Peyer's patch (tissue), 4 donors: ENCODE data around the gene SIRT1. TPM values are rescaled to one million over a fixed set of nuclear protein-coding genes. Genes with fewer than 3 reads are reported as not detected.
"Not testable (repeated sequence)": the region's sequence is repeated elsewhere in the genome, so short reads cannot be mapped to it uniquely, and the experiment has no call there.

Source experiments
- DNase-seq, 3 donors: peaks; one replicate each; pipeline ENCODE4 v3.0.0-alpha.2; 2017 to 2019
- H3K27ac ChIP-seq, 4 donors: fragments of 200-600 bp; sonication (generic); one replicate each; pipeline ENCODE4 v1.5.1; 2016 to 2019
- H3K27me3 ChIP-seq, 2 donors: fragments of 200-600 bp; sonication (generic); one replicate each; pipeline ENCODE4 v1.5.1; 2019
- H3K36me3 ChIP-seq, 3 donors: fragments of 200-600 bp; sonication (generic); one replicate each; pipeline ENCODE4 v1.5.1; 2016 to 2019
- H3K4me1 ChIP-seq, 4 donors: fragments of 200-600 bp; sonication (generic); one replicate each; pipeline ENCODE4 v1.5.1; 2016 to 2019
- H3K4me3 ChIP-seq, 4 donors: fragments of 200-600 bp; sonication (generic); 1 replicate in 3 of 4; 2 replicates in 1 of 4; pipeline ENCODE4 v1.5.1; 2016 to 2019; ENCODE audit warnings: mild to moderate bottlenecking in 1 of 4
- H3K9me3 ChIP-seq, 4 donors: fragments of 200-600 bp; sonication (generic); one replicate each; pipeline ENCODE4 v1.5.1; 2016 to 2019; ENCODE audit warnings: mild to moderate bottlenecking in 1 of 4
- POLR2A ChIP-seq, 2 donors: fragments of 450-650 bp; IDR thresholded peaks; one replicate each; pipeline ENCODE4 v1.5.1; 2017; ENCODE audit warnings: antibody characterized with exemption in 2 of 2, mild to moderate bottlenecking in 2 of 2, moderate library complexity in 2 of 2
- total RNA-seq, 4 donors: library from RNA; depleted of rRNA; stranded (reverse); fragments of >200 nt; gene quantifications; one replicate each; pipeline ENCODE4 v1.1.0, GENCODE V29; 2016
- TF ChIP-seq, protein P1 (sequence below), 6 experiments: fragments of 450-650 bp in 4 of 6; fragments of 200-600 bp in 2 of 6; sonication (generic) in 1 of 6; IDR thresholded peaks; one replicate each; pipeline ENCODE4 v1.5.1; 2017 to 2019; ENCODE audit warnings: antibody characterized with exemption in 6 of 6, mild to moderate bottlenecking in 3 of 6, moderate library complexity in 1 of 6

SIRT1 gene
- total RNA-seq, 4 donors from 2014 or later, result 12.1 to 25.6 (median 14.0) TPM

GRCh38 chr10:67868132-67868531 lies 16.3 kb upstream of the SIRT1 start:
- H3K27ac ChIP-seq, result no peak overlapping the region
- H3K27me3 ChIP-seq, result no peaks in the 10 kb centered on the region
- no peaks in the 10 kb centered on the region for H3K36me3 ChIP-seq
- H3K4me1 ChIP-seq, result no peaks in the 10 kb centered on the region
- no peak for DNase-seq
- TF ChIP-seq POLR2A (IDR thresholded peaks at IDR 0.05), result no peak
- TF ChIP-seq, protein P1, sequence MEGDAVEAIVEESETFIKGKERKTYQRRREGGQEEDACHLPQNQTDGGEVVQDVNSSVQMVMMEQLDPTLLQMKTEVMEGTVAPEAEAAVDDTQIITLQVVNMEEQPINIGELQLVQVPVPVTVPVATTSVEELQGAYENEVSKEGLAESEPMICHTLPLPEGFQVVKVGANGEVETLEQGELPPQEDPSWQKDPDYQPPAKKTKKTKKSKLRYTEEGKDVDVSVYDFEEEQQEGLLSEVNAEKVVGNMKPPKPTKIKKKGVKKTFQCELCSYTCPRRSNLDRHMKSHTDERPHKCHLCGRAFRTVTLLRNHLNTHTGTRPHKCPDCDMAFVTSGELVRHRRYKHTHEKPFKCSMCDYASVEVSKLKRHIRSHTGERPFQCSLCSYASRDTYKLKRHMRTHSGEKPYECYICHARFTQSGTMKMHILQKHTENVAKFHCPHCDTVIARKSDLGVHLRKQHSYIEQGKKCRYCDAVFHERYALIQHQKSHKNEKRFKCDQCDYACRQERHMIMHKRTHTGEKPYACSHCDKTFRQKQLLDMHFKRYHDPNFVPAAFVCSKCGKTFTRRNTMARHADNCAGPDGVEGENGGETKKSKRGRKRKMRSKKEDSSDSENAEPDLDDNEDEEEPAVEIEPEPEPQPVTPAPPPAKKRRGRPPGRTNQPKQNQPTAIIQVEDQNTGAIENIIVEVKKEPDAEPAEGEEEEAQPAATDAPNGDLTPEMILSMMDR (IDR thresholded peaks at IDR 0.05), result no peak
- no peak overlapping the region for H3K4me3 ChIP-seq
- H3K9me3 ChIP-seq, result no peaks in the 10 kb centered on the region

DNA sequence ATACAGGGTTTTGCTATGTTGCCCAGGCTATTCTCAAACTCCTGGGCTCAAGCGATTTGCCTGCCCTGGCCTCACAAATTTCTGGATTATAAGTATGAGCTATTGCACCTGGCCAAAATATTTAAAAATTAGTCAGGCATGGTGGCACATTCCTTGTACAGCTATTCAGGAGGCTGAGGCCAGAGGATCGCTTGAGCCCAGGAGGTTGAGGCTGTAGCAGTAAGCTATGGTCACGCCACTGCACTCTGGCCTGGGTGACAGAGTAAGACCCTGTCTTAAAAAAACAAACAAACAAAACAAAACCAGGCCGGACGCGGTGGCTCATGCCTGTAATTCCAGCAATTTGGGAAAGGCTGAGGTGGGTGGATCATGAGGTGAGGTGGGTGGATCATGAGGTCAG lies 14.5 kb upstream of the SIRT1 start:
- H3K4me3 ChIP-seq, result no peak overlapping the region
- TF ChIP-seq, protein P1 (IDR thresholded peaks at IDR 0.05), result no peak
- no peak for TF ChIP-seq POLR2A (IDR thresholded peaks at IDR 0.05)
- H3K4me1 ChIP-seq, result no peaks in the 10 kb centered on the region
- no peaks in the 10 kb centered on the region for H3K27me3 ChIP-seq
- no peaks in the 10 kb centered on the region for H3K36me3 ChIP-seq
- DNase-seq, result no peak
- H3K27ac ChIP-seq, result no peak overlapping the region
- no peaks in the 10 kb centered on the region for H3K9me3 ChIP-seq

DNA sequence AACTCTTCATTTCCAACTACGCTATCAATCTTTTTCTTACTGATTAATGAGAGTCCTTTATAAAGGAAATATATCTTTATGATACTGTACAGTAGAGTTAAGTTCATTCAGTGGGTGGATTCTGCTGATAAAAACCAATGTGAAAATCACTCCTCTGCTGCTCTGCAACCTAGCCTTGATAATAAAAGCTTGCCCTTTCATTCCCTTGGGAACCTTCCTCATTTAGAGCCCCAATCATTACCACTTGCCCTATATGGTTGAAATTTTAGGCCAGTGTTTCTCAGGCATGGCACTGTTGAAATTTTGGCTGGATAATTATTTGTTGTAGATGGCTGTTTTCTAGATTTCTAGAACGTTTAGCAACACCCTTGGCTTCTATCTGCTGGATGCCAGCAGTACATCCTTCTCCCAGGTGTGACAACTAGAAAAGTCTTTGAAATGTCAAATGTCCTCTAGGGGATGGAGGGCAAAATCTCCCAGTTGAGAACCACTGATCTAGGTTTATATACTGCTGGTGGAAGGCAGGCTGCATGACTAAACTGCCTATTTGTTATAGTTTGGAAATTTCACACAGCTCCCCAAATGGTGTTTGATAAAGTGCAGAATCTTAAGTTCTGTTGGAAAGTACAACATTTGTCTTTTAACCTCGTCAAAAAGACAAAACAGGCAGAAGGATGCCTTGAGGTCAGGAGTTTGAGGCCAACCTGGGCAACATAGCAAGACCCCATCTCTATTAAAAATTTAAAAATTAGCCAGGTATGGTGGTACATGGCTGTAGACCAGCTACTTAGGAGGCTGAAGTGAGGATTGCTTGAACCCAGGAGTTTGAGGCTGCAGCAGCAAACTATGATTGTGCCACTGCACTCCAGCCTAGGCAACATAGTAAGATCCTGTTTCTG lies 8.9 kb upstream of the SIRT1 start:
- H3K4me3 ChIP-seq, result no peak overlapping the region
- H3K9me3 ChIP-seq, result no peaks in the 10 kb centered on the region
- H3K27me3 ChIP-seq, result no peaks in the 10 kb centered on the region
- no peak for DNase-seq
- TF ChIP-seq, protein P1 (IDR thresholded peaks at IDR 0.05), result no peak
- no peak overlapping the region for H3K27ac ChIP-seq
- no peaks in the 10 kb centered on the region for H3K4me1 ChIP-seq
- H3K36me3 ChIP-seq, result no peaks in the 10 kb centered on the region

GRCh38 chr10:67877421-67877820 lies 7.0 kb upstream of the SIRT1 start:
- DNase-seq, H3K4me3 ChIP-seq, H3K9me3 ChIP-seq, H3K27ac ChIP-seq, H3K4me1 ChIP-seq, H3K27me3 ChIP-seq, H3K36me3 ChIP-seq: not testable (repeated sequence)

DNA sequence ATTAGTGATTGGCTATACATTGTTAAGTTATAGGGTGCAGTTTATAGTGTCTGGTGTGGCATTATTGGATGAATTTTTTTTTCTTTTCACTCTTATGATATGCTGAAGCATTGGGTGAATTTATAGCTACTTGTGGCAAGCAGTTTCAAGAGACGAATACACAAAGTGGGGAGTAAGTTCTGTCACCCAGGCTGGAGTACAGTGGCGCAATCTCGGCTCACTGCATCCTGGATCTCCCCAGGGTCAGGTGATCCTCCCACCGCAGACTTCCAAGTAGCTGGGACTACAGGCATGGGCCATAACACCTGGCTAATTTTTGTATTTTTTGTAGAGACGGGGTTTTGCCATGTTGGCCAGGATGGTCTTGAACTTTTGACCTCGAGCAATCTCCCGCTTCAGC lies 6.3 kb upstream of the SIRT1 start:
- H3K27me3 ChIP-seq, result no peaks in the 10 kb centered on the region
- H3K27ac ChIP-seq, result no peak overlapping the region
- no peaks in the 10 kb centered on the region for H3K9me3 ChIP-seq
- TF ChIP-seq, protein P1 (IDR thresholded peaks at IDR 0.05), result no peak
- no peak for TF ChIP-seq POLR2A (IDR thresholded peaks at IDR 0.05)
- no peaks in the 10 kb centered on the region for H3K36me3 ChIP-seq
- no peak overlapping the region for H3K4me3 ChIP-seq
- H3K4me1 ChIP-seq, result no peaks in the 10 kb centered on the region
- no peak for DNase-seq

GRCh38 chr10:67883710-67884312 lies 645 bp upstream of the SIRT1 start:
- Histone ChIP-seq H3K4me3 (peak overlapping the region; percentile 65 to 89 (median 77)), H3K36me3 (peaks cover 0 to 21% (median 0%) of the 10 kb centered on the region in 3 donors), H3K9me3 (no peaks in the 10 kb centered on the region), H3K4me1 (peaks cover 0 to 10% (median 5%) of the 10 kb centered on the region in 4 donors), H3K27me3 (no peaks in the 10 kb centered on the region), H3K27ac (peak overlapping the region; percentile 92 to 99 (median 96))
- DNase-seq, result no peak
- no peak for TF ChIP-seq POLR2A (IDR thresholded peaks at IDR 0.05)
- TF ChIP-seq, protein P1 (IDR thresholded peaks at IDR 0.05), result no peak
